Measurements from ENCODE around the gene NOC4L.

GRCh38 chr12:132099739-132100138 is 44.5 kb upstream of the NOC4L start:
- no peak for TF ChIP-seq POLR2A (IDR thresholded peaks at IDR 0.05)
- no peak for TF ChIP-seq CTCF (IDR thresholded peaks at IDR 0.05)
- no peak for TF ChIP-seq POLR2AphosphoS5 (IDR thresholded peaks at IDR 0.05)

Data from breast epithelium (tissue), 3 donors.